Measurements from ENCODE around the gene GTPBP8. TPM values are rescaled to one million over a fixed set of nuclear protein-coding genes. Genes with fewer than 3 reads are reported as not detected.

GTPBP8 gene
- total RNA-seq, 1 donor from 2014 or later, result 29.1 TPM

- H3K27ac Mint-ChIP-seq, result no peak overlapping the region
Measured at GRCh38 chr3:112973325-112974177, 17.2 kb upstream of the GTPBP8 start.

GRCh38 chr3:112974178-112974517, 16.6 kb upstream of the GTPBP8 start:
- no peak for TF ChIP-seq CTCF (IDR thresholded peaks at IDR 0.05; ENCODE audit: unreplicated experiment)
- Mint-ChIP-seq H3K27ac (no peak overlapping the region), H3K4me1 (peaks cover 21% of the 10 kb centered on the region), H3K4me3 (no peak overlapping the region), H3K27me3 (ENCODE audit: low read depth) (peaks cover 2% of the 10 kb centered on the region), H3K36me3 (no peaks in the 10 kb centered on the region), H3K9me3 (no peaks in the 10 kb centered on the region)
- DNase-seq (ENCODE audit: low spot score in 2 of 2, unreplicated experiment in 2 of 2), result no peak

More at GRCh38 chr3:112973325-112974177, 17.2 kb upstream of the GTPBP8 start:
- peaks cover 20% of the 10 kb centered on the region for H3K4me1 Mint-ChIP-seq
- no peak for TF ChIP-seq CTCF (IDR thresholded peaks at IDR 0.05; ENCODE audit: unreplicated experiment)
- H3K36me3 Mint-ChIP-seq, result no peaks in the 10 kb centered on the region
- H3K27me3 Mint-ChIP-seq (ENCODE audit: low read depth), result peaks cover 2% of the 10 kb centered on the region
- no peaks in the 10 kb centered on the region for H3K9me3 Mint-ChIP-seq
- H3K4me3 Mint-ChIP-seq, result no peak overlapping the region
- no peak for DNase-seq (ENCODE audit: low spot score in 2 of 2, unreplicated experiment in 2 of 2)

GRCh38 chr3:112974894-112975293, 15.9 kb upstream of the GTPBP8 start, which contains the start of gene CD200R1:
TSS of gene CD200R1 (minus strand) at chr3:112975103. CDS start at chr3:112974857, 246 bp downstream.
- no peak within 1 kb of the TSS for H3K4me3 Mint-ChIP-seq
- no peak for DNase-seq (ENCODE audit: low spot score in 2 of 2, unreplicated experiment in 2 of 2)
- H3K4me1 Mint-ChIP-seq, result peaks cover 22% of the 10 kb centered on the region
- TF ChIP-seq CTCF (IDR thresholded peaks at IDR 0.05; ENCODE audit: unreplicated experiment), result no peak
- peaks cover 2% of the 10 kb centered on the region for H3K27me3 Mint-ChIP-seq (ENCODE audit: low read depth)
- H3K27ac Mint-ChIP-seq, result peak within 1 kb of the TSS; percentile 37
- no peaks in the 10 kb centered on the region for H3K36me3 Mint-ChIP-seq
- no peaks in the 10 kb centered on the region for H3K9me3 Mint-ChIP-seq

GRCh38 chr3:112976001-112976400, 14.8 kb upstream of the GTPBP8 start:
- no peak for DNase-seq (ENCODE audit: low spot score in 2 of 2, unreplicated experiment in 2 of 2)
- no peaks in the 10 kb centered on the region for H3K9me3 Mint-ChIP-seq
- peaks cover 2% of the 10 kb centered on the region for H3K27me3 Mint-ChIP-seq (ENCODE audit: low read depth)
- H3K27ac Mint-ChIP-seq, result peak overlapping the region; percentile 37
- H3K4me1 Mint-ChIP-seq, result peaks cover 22% of the 10 kb centered on the region
- H3K4me3 Mint-ChIP-seq, result no peak overlapping the region
- no peak for TF ChIP-seq CTCF (IDR thresholded peaks at IDR 0.05; ENCODE audit: unreplicated experiment)
- H3K36me3 Mint-ChIP-seq, result no peaks in the 10 kb centered on the region

GRCh38 chr3:112976953-112977352, 13.8 kb upstream of the GTPBP8 start:
- DNase-seq (ENCODE audit: low spot score in 2 of 2, unreplicated experiment in 2 of 2), result no peak
- Mint-ChIP-seq H3K27me3 (ENCODE audit: low read depth) (no peaks in the 10 kb centered on the region), H3K27ac (no peak overlapping the region), H3K36me3 (no peaks in the 10 kb centered on the region), H3K4me1 (peaks cover 22% of the 10 kb centered on the region), H3K9me3 (no peaks in the 10 kb centered on the region), H3K4me3 (no peak overlapping the region)
- no peak for TF ChIP-seq CTCF (IDR thresholded peaks at IDR 0.05; ENCODE audit: unreplicated experiment)
